Measurements from ENCODE around the gene CREG1. TPM values are rescaled to one million over a fixed set of nuclear protein-coding genes. Genes with fewer than 3 reads are reported as not detected.
A peak's percentile ranks its signal among the peaks of the same experiment; 100 is the strongest.

Gene CREG1
- total RNA-seq, 1 donor from 2014 or later: 171 TPM

DNA sequence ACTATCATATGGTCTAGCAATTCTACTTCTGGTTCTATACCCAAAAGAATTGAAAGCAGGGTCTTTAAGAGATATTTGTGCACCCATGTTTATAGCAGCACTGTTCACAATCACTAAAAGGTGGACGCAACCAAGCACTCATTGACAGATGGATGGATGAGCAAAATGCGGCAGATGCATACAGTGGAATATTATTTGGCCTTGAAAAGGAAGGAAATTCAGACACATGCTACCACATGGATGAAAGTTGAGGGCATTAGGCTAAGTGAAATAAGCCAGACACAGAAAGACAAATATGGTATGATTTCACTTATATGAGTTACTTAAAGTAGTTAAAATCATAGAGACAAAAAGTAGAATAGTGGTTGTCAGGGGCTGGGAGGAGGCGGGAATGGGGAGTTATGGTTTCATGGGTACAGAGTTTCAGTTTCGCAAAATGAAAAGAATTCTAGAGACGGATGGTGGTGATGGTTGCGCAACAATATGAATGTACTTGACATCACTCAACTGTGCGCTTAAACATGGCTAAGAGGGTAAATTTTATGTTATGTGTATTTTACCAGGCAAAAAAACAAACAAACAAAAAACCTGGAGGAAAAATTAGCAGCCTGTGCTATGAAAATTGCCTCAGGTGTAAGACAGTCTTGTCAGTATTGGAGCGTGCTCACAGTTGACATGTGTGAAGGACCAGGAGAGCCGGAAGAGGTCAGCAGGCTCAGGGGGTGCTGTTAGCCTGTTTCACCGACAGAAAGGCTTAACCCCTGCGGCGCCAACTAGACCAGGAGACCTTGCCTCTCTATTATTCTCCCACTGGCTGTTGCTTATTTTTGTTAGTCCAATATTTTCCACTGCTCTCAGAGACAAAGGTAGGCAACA lies 61.7 kb downstream of the CREG1 start:
- DNase-seq (no peak), ATAC-seq (peak; percentile 54)
- Histone ChIP-seq H3K9me3 (no peaks in the 10 kb centered on the region), H3K36me3 (no peaks in the 10 kb centered on the region), H3K27ac (no peak overlapping the region), H3K4me3 (peak overlapping the region; percentile 14), H3K4me1 (peaks cover 7% of the 10 kb centered on the region), H3K27me3 (no peaks in the 10 kb centered on the region)
- TF ChIP-seq, protein P1, sequence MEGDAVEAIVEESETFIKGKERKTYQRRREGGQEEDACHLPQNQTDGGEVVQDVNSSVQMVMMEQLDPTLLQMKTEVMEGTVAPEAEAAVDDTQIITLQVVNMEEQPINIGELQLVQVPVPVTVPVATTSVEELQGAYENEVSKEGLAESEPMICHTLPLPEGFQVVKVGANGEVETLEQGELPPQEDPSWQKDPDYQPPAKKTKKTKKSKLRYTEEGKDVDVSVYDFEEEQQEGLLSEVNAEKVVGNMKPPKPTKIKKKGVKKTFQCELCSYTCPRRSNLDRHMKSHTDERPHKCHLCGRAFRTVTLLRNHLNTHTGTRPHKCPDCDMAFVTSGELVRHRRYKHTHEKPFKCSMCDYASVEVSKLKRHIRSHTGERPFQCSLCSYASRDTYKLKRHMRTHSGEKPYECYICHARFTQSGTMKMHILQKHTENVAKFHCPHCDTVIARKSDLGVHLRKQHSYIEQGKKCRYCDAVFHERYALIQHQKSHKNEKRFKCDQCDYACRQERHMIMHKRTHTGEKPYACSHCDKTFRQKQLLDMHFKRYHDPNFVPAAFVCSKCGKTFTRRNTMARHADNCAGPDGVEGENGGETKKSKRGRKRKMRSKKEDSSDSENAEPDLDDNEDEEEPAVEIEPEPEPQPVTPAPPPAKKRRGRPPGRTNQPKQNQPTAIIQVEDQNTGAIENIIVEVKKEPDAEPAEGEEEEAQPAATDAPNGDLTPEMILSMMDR (IDR thresholded peaks at IDR 0.05): no peak
- intact Hi-C loops (cut with DNase I): no loop called here

Other genes with a start within 250 kb of the CREG1 start
- gene CD247, start 35.2 kb downstream of the CREG1 start, total RNA-seq: 8.9 TPM
- 14.8 TPM for gene RCSD1, start 76.5 kb upstream of the CREG1 start, total RNA-seq
- 85.2 TPM for gene MPZL1, start 168.2 kb upstream of the CREG1 start, total RNA-seq